ENCODE measurements around the gene C19orf25.

C19orf25 gene

DNA sequence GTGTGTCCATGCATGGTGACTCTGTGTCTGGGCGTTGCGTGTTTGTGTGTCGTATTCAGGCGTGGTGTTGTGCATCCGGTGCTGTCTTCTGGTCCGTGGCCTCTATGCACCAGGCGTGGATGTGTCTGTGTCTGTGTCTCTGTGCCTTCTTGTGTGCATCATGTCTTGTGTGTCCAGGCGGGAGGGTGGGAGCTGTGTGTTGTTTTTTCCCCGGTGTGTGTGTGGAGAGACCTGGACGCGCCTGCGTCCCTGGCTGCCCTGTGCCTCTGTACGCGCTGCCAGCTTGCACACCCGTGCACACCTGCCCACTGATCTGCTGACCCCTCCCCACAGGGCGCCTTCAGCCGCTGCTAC, 45.9 kb upstream of the C19orf25 start:
- ATAC-seq: no peak; the same call in 2 of the 3 replicates

DNA sequence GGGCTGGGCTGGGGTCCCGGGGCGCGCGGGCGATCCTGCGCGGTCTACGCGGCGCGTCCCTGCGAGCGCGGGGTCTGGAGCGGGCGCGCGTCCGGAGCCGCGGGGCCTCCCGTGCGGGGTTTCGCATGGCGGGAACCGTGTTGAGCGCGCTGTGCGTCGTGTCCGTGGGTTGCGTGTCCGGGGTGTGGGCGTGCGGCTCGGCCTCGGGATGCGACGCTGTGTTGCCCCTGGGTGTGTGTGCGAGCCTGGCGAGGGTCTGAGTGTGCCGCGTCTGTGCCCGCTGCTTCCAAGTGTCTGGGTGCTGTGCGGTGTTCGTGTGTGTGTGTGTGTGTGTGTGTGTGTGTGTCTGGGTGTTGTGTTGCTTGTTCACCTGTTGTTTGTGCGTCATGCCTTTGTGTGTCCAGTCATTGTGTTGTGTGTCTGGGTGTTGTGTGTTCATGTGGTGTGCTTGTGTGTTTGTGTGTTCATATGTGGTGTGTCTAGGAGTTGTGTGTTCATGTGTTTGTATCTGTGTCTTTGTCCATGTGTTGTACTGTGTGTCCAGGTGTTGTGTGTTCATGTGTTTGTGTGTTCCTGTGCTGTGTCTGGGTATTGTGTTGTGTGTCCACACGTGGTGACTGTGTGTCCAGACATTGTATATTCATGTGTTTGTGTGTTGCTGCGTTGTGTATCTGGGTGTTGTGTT, 45.4 kb upstream of the C19orf25 start:
- TF ChIP-seq PATZ1 (CRISPR knock-in tag; IDR thresholded peaks at IDR 0.05; ENCODE audit: borderline replicate concordance): no peak
- TF ChIP-seq ZNF70 (CRISPR knock-in tag; IDR thresholded peaks at IDR 0.05): no peak
- TF ChIP-seq ZNF565 (CRISPR knock-in tag; conservative IDR thresholded peaks at IDR 0.05; ENCODE audit: low read depth): no peak
- TF ChIP-seq, protein P1, sequence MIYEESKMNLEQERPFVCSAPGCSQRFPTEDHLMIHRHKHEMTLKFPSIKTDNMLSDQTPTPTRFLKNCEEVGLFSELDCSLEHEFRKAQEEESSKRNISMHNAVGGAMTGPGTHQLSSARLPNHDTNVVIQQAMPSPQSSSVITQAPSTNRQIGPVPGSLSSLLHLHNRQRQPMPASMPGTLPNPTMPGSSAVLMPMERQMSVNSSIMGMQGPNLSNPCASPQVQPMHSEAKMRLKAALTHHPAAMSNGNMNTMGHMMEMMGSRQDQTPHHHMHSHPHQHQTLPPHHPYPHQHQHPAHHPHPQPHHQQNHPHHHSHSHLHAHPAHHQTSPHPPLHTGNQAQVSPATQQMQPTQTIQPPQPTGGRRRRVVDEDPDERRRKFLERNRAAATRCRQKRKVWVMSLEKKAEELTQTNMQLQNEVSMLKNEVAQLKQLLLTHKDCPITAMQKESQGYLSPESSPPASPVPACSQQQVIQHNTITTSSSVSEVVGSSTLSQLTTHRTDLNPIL (CRISPR knock-in tag; IDR thresholded peaks at IDR 0.05; ENCODE audit: low read depth): no peak
- no peak for TF ChIP-seq ZNF8 (CRISPR knock-in tag; IDR thresholded peaks at IDR 0.05)
- ATAC-seq: no peak

More for the DNA sequence above, 45.9 kb upstream of the C19orf25 start:
- TF ChIP-seq, protein P2, sequence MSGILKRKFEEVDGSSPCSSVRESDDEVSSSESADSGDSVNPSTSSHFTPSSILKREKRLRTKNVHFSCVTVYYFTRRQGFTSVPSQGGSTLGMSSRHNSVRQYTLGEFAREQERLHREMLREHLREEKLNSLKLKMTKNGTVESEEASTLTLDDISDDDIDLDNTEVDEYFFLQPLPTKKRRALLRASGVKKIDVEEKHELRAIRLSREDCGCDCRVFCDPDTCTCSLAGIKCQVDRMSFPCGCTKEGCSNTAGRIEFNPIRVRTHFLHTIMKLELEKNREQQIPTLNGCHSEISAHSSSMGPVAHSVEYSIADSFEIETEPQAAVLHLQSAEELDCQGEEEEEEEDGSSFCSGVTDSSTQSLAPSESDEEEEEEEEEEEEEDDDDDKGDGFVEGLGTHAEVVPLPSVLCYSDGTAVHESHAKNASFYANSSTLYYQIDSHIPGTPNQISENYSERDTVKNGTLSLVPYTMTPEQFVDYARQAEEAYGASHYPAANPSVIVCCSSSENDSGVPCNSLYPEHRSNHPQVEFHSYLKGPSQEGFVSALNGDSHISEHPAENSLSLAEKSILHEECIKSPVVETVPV (CRISPR knock-in tag; IDR thresholded peaks at IDR 0.05): no peak
- no peak for TF ChIP-seq ZNF8 (CRISPR knock-in tag; IDR thresholded peaks at IDR 0.05)
- TF ChIP-seq ZFP3 (CRISPR knock-in tag; IDR thresholded peaks at IDR 0.05): no peak
- no peak for TF ChIP-seq TOX (CRISPR knock-in tag; IDR thresholded peaks at IDR 0.05; ENCODE audit: borderline replicate concordance)
- TF ChIP-seq PATZ1 (CRISPR knock-in tag; IDR thresholded peaks at IDR 0.05; ENCODE audit: borderline replicate concordance): no peak
- TF ChIP-seq SNAI2 (CRISPR knock-in tag; IDR thresholded peaks at IDR 0.05): no peak
- TF ChIP-seq RARB (CRISPR knock-in tag; IDR thresholded peaks at IDR 0.05): no peak
- TF ChIP-seq ISL1 (CRISPR knock-in tag; IDR thresholded peaks at IDR 0.05): no peak
- TF ChIP-seq BACH2 (CRISPR knock-in tag; IDR thresholded peaks at IDR 0.05; ENCODE audit: borderline replicate concordance): no peak
- TF ChIP-seq, protein P1 (CRISPR knock-in tag; IDR thresholded peaks at IDR 0.05; ENCODE audit: low read depth): no peak
- TF ChIP-seq ZFP30 (CRISPR knock-in tag; IDR thresholded peaks at IDR 0.05): no peak
- TF ChIP-seq ZC3H10 (CRISPR knock-in tag; IDR thresholded peaks at IDR 0.05): no peak
- TF ChIP-seq CSDC2 (CRISPR knock-in tag; IDR thresholded peaks at IDR 0.05): no peak
- no peak for TF ChIP-seq TCF4 (CRISPR knock-in tag; IDR thresholded peaks at IDR 0.05; ENCODE audit: borderline replicate concordance)

DNA sequence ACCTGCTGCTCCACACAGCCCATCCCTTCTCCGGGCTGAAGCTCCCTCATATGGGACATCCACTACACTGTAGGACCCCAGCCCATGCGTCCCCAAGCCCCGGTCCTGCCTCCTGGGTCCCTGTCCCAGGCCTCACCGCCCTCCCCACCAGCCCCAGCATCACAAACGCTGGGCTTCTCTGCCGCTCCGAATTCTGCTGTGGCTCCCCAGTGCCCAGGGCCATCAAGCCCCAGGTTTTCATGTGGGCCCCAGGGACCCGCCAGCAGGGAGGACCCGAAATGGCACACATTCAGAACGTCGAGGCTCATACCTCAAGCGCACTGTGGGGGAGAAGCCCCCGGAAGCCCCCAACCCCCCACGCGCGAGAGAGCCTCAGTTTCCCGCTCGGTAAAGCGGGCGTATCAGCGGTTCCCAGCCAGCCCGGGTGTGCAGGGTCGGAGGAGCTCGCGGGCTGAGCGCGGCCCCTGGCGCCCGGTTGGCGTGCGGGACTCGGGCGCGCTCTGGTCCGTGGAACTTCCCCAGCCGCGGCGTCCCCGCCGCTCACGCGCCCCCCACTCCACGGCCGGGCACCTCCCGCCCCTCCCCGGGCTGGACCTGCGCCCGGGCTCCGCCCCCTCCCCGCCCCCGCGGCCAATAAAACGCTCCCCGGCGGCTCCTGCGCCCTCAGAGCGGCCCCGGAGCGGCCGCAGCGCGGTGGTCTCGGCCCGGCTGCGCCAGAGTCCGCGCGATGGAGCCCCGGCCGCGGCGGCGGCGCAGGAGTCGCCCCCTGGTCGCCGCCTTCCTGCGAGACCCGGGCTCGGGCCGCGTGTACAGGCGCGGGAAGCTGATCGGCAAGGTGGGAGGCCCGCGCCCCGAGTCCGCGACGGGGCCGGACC, 44.6 kb upstream of the C19orf25 start, which contains the start of gene PLK5:
Gene PLK5 (plus strand): TSS at position 666 of the 875 bp plus-strand sequence. CDS start 2,920 bp downstream, outside the sequence.
- TF ChIP-seq CSDC2 (CRISPR knock-in tag; IDR thresholded peaks at IDR 0.05) (no peak), ZC3H10 (CRISPR knock-in tag; IDR thresholded peaks at IDR 0.05) (no peak), SNAI2 (CRISPR knock-in tag; IDR thresholded peaks at IDR 0.05) (no peak), PATZ1 (CRISPR knock-in tag; IDR thresholded peaks at IDR 0.05; ENCODE audit: borderline replicate concordance) (no peak), PPARA (CRISPR knock-in tag; IDR thresholded peaks at IDR 0.05; ENCODE audit: borderline replicate concordance) (no peak), OSR1 (CRISPR knock-in tag; IDR thresholded peaks at IDR 0.05) (no peak), ZNF8 (CRISPR knock-in tag; IDR thresholded peaks at IDR 0.05) (no peak), TOX (CRISPR knock-in tag; IDR thresholded peaks at IDR 0.05; ENCODE audit: borderline replicate concordance) (no peak), ZFP30 (CRISPR knock-in tag; IDR thresholded peaks at IDR 0.05) (no peak)
- TF ChIP-seq, protein P1 (CRISPR knock-in tag; IDR thresholded peaks at IDR 0.05; ENCODE audit: low read depth): no peak
- TF ChIP-seq, protein P3, sequence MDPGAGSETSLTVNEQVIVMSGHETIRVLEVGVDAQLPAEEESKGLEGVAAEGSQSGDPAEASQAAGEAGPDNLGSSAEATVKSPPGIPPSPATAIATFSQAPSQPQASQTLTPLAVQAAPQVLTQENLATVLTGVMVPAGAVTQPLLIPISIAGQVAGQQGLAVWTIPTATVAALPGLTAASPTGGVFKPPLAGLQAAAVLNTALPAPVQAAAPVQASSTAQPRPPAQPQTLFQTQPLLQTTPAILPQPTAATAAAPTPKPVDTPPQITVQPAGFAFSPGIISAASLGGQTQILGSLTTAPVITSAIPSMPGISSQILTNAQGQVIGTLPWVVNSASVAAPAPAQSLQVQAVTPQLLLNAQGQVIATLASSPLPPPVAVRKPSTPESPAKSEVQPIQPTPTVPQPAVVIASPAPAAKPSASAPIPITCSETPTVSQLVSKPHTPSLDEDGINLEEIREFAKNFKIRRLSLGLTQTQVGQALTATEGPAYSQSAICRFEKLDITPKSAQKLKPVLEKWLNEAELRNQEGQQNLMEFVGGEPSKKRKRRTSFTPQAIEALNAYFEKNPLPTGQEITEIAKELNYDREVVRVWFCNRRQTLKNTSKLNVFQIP (CRISPR knock-in tag; IDR thresholded peaks at IDR 0.05; ENCODE audit: borderline replicate concordance, low read depth): no peak
- no peak for ATAC-seq

Measured in SK-N-SH treated with all-trans-retinoic acid at 6 μM for 48 hours (cell line).